Measurements from ENCODE around the gene E4F1. TPM values are rescaled to one million over a fixed set of nuclear protein-coding genes. Genes with fewer than 3 reads are reported as not detected.

Gene E4F1
- total and polyA plus RNA-seq, 9 of the 15 experiments (the other 6 are each of a cell fraction or from before 2014, with no cell fraction given), result 0.48 to 94.9 (median 20.4) TPM

DNA sequence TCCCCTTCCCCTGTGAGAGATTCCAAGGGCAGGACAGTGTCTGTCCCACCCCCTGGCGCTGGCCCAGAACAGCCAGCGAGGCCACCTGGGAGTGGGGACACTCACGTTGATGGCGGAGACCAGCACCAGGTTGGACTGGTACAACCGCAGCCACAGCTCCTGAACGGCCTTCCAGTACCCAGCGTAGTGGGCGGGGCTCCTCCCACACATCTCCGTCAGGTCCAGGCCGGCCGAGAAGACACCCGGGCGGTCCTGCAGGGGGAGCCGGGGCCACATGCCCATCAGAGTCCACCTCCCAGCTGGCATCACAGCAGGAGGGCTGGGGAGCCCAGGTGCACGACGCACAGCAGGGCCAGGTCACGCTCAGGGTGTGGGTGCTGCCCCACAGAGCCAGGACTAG, 20.9 kb downstream of the E4F1 start (continued):
- TF ChIP-seq EGR1 (conservative IDR thresholded peaks at IDR 0.05) (peak; percentile 23), STAT5A (IDR thresholded peaks at IDR 0.05; ENCODE audit: borderline replicate concordance, low read length) (no peak), SAFB2 (IDR thresholded peaks at IDR 0.05; ENCODE audit: borderline replicate concordance, low read depth, low read length, severe bottlenecking) (no peak), ZNF584 (CRISPR knock-in tag; IDR thresholded peaks at IDR 0.05; ENCODE audit: low read depth) (no peak), FIP1L1 (IDR thresholded peaks at IDR 0.05; ENCODE audit: low read depth, low read length, poor library complexity, severe bottlenecking) (no peak)
- TF ChIP-seq, protein P1, sequence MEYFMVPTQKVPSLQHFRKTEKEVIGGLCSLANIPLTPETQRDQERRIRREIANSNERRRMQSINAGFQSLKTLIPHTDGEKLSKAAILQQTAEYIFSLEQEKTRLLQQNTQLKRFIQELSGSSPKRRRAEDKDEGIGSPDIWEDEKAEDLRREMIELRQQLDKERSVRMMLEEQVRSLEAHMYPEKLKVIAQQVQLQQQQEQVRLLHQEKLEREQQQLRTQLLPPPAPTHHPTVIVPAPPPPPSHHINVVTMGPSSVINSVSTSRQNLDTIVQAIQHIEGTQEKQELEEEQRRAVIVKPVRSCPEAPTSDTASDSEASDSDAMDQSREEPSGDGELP (CRISPR knock-in tag; IDR thresholded peaks at IDR 0.05; ENCODE audit: borderline replicate concordance), result no peak
- TF ChIP-seq, protein P2, sequence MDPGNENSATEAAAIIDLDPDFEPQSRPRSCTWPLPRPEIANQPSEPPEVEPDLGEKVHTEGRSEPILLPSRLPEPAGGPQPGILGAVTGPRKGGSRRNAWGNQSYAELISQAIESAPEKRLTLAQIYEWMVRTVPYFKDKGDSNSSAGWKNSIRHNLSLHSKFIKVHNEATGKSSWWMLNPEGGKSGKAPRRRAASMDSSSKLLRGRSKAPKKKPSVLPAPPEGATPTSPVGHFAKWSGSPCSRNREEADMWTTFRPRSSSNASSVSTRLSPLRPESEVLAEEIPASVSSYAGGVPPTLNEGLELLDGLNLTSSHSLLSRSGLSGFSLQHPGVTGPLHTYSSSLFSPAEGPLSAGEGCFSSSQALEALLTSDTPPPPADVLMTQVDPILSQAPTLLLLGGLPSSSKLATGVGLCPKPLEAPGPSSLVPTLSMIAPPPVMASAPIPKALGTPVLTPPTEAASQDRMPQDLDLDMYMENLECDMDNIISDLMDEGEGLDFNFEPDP (CRISPR knock-in tag; IDR thresholded peaks at IDR 0.05), result no peak
- TF ChIP-seq, protein P3, sequence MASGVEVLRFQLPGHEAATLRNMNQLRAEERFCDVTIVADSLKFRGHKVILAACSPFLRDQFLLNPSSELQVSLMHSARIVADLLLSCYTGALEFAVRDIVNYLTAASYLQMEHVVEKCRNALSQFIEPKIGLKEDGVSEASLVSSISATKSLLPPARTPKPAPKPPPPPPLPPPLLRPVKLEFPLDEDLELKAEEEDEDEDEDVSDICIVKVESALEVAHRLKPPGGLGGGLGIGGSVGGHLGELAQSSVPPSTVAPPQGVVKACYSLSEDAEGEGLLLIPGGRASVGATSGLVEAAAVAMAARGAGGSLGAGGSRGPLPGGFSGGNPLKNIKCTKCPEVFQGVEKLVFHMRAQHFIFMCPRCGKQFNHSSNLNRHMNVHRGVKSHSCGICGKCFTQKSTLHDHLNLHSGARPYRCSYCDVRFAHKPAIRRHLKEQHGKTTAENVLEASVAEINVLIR (CRISPR knock-in tag; IDR thresholded peaks at IDR 0.05), result no peak
- TF ChIP-seq, protein P4, sequence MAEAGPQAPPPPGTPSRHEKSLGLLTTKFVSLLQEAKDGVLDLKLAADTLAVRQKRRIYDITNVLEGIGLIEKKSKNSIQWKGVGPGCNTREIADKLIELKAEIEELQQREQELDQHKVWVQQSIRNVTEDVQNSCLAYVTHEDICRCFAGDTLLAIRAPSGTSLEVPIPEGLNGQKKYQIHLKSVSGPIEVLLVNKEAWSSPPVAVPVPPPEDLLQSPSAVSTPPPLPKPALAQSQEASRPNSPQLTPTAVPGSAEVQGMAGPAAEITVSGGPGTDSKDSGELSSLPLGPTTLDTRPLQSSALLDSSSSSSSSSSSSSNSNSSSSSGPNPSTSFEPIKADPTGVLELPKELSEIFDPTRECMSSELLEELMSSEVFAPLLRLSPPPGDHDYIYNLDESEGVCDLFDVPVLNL (CRISPR knock-in tag; IDR thresholded peaks at IDR 0.05; ENCODE audit: low read depth), result no peak

All from K562 (cell line).